Activated CD4-positive, alpha-beta T cell treated with anti-CD3 and anti-CD28 coated beads, Interleukin-2, amount 10 ng/mL, durations not matched to agents 24 days and 14 days (primary cell): ENCODE data around the gene ACAT2. TPM values are rescaled to one million over a fixed set of nuclear protein-coding genes. Genes with fewer than 3 reads are reported as not detected.
A peak's percentile ranks its signal among the peaks of the same experiment; 100 is the strongest.
"Not testable (repeated sequence)": the region's sequence is repeated elsewhere in the genome, so short reads cannot be mapped to it uniquely, and the experiment has no call there.

Source experiments
- DNase-seq: peaks from one replicate; pipeline ENCODE4 v3.0.0; 2022
- H3K27ac Mint-ChIP-seq: one replicate; pipeline ENCODE4 v1.8.0; 2022; ENCODE audit warnings: mild to moderate bottlenecking, mixed read lengths
- H3K27me3 Mint-ChIP-seq: one replicate; pipeline ENCODE4 v1.8.0; 2022; ENCODE audit warnings: mixed read lengths
- H3K36me3 Mint-ChIP-seq: one replicate; pipeline ENCODE4 v1.8.0; 2022; ENCODE audit warnings: low read depth, mild to moderate bottlenecking, mixed read lengths
- H3K4me1 Mint-ChIP-seq: one replicate; pipeline ENCODE4 v1.8.0; 2021; ENCODE audit warnings: mixed read lengths
- H3K4me3 Mint-ChIP-seq: one replicate; pipeline ENCODE4 v1.8.0; 2022; ENCODE audit warnings: mild to moderate bottlenecking, moderate library complexity, mixed read lengths
- H3K9me3 Mint-ChIP-seq: one replicate; pipeline ENCODE4 v1.8.0; 2021; ENCODE audit warnings: mixed read lengths
- intact Hi-C: fragments of 100-400 bp; cut with micrococcal nuclease; formaldehyde crosslinking; loops from one replicate; pipeline ENCODE4 v1.15.1; 2023
- total RNA-seq: library from RNA; stranded (reverse); gene quantifications from 2 replicates; pipeline ENCODE4 v1.2.3, GENCODE V29; 2022

The ACAT2 gene
- total RNA-seq, 1 donor from 2014 or later = 85.3 TPM

GRCh38 chr6:159746759-159747158 is 15.1 kb upstream of the ACAT2 start:
- no peak overlapping the region for H3K4me3 Mint-ChIP-seq
- H3K36me3 Mint-ChIP-seq = peaks cover 65% of the 10 kb centered on the region
- peaks cover 7% of the 10 kb centered on the region for H3K4me1 Mint-ChIP-seq
- H3K9me3 Mint-ChIP-seq = no peaks in the 10 kb centered on the region
- DNase-seq = no peak
- H3K27me3 Mint-ChIP-seq = no peaks in the 10 kb centered on the region
- no peak overlapping the region for H3K27ac Mint-ChIP-seq
- intact Hi-C loops = loop anchor here (2.0 kb wide), 1 partner anchor 18 kb away; no protein-coding TSS in a partner anchor

- H3K4me3 Mint-ChIP-seq, intact Hi-C loops, H3K27me3 Mint-ChIP-seq, DNase-seq, H3K4me1 Mint-ChIP-seq, H3K27ac Mint-ChIP-seq, H3K9me3 Mint-ChIP-seq: not testable (repeated sequence)
- peaks cover 65% of the 10 kb centered on the region for H3K36me3 Mint-ChIP-seq
These were observed 13.7 kb upstream of the ACAT2 start for GRCh38 chr6:159748127-159748526.

GRCh38 chr6:159751448-159751847 is 10.4 kb upstream of the ACAT2 start:
- intact Hi-C loops = loop anchor here (5.0 kb wide), 1 partner anchor 36 kb away; the partner anchor contains the start of gene TCP1
- Mint-ChIP-seq H3K9me3 (no peaks in the 10 kb centered on the region), H3K36me3 (peaks cover 60% of the 10 kb centered on the region), H3K27ac (no peak overlapping the region), H3K4me3 (no peak overlapping the region), H3K4me1 (peaks cover 6% of the 10 kb centered on the region), H3K27me3 (no peaks in the 10 kb centered on the region)
- DNase-seq = no peak

- Mint-ChIP-seq H3K4me1 (peaks cover 9% of the 10 kb centered on the region), H3K4me3 (no peak overlapping the region), H3K27me3 (no peaks in the 10 kb centered on the region), H3K36me3 (peaks cover 65% of the 10 kb centered on the region), H3K27ac (no peak overlapping the region), H3K9me3 (no peaks in the 10 kb centered on the region)
- DNase-seq = no peak
- intact Hi-C loops = loop anchor here (5.0 kb wide), 1 partner anchor 34 kb away; the partner anchor contains the start of gene TCP1
These were observed 8.6 kb upstream of the ACAT2 start for GRCh38 chr6:159753081-159753872.

GRCh38 chr6:159754401-159754800 is 7.4 kb upstream of the ACAT2 start:
- Mint-ChIP-seq H3K27ac (no peak overlapping the region), H3K4me3 (no peak overlapping the region), H3K36me3 (peaks cover 61% of the 10 kb centered on the region), H3K4me1 (peaks cover 13% of the 10 kb centered on the region), H3K27me3 (no peaks in the 10 kb centered on the region), H3K9me3 (no peaks in the 10 kb centered on the region)
- intact Hi-C loops = loop anchor here (5.0 kb wide), 1 partner anchor 33 kb away; the partner anchor contains the start of gene TCP1
- no peak for DNase-seq

- intact Hi-C loops = loop anchor here (5.0 kb wide), 1 partner anchor 32 kb away; the partner anchor contains the start of gene TCP1
- H3K27ac Mint-ChIP-seq = peak overlapping the region; percentile 14
- peaks cover 59% of the 10 kb centered on the region for H3K36me3 Mint-ChIP-seq
- H3K4me1 Mint-ChIP-seq = peaks cover 17% of the 10 kb centered on the region
- DNase-seq = no peak
- no peak overlapping the region for H3K4me3 Mint-ChIP-seq
- no peaks in the 10 kb centered on the region for H3K9me3 Mint-ChIP-seq
- no peaks in the 10 kb centered on the region for H3K27me3 Mint-ChIP-seq
These were observed 6.6 kb upstream of the ACAT2 start for GRCh38 chr6:159754959-159755914.

GRCh38 chr6:159756508-159756907 is 5.3 kb upstream of the ACAT2 start:
- DNase-seq = no peak
- Mint-ChIP-seq H3K27me3 (no peaks in the 10 kb centered on the region), H3K9me3 (no peaks in the 10 kb centered on the region), H3K4me1 (peaks cover 27% of the 10 kb centered on the region), H3K4me3 (no peak overlapping the region), H3K36me3 (peaks cover 57% of the 10 kb centered on the region), H3K27ac (no peak overlapping the region)
- intact Hi-C loops = no loop called here

- Mint-ChIP-seq H3K36me3 (peaks cover 54% of the 10 kb centered on the region), H3K27ac (peak overlapping the region; percentile 17), H3K9me3 (no peaks in the 10 kb centered on the region)
These were observed 3.5 kb upstream of the ACAT2 start for GRCh38 chr6:159758031-159759001.

GRCh38 chr6:159759645-159760044 is 2.2 kb upstream of the ACAT2 start:
- peak overlapping the region; percentile 50 for H3K4me3 Mint-ChIP-seq
- peak overlapping the region; percentile 55 for H3K27ac Mint-ChIP-seq
- intact Hi-C loops = no loop called here
- H3K36me3 Mint-ChIP-seq = peaks cover 52% of the 10 kb centered on the region
- no peaks in the 10 kb centered on the region for H3K9me3 Mint-ChIP-seq
- DNase-seq = no peak
- H3K27me3 Mint-ChIP-seq = no peaks in the 10 kb centered on the region
- peaks cover 31% of the 10 kb centered on the region for H3K4me1 Mint-ChIP-seq

More at GRCh38 chr6:159758031-159759001, 3.5 kb upstream of the ACAT2 start:
- peaks cover 29% of the 10 kb centered on the region for H3K4me1 Mint-ChIP-seq
- intact Hi-C loops = no loop called here
- no peak overlapping the region for H3K4me3 Mint-ChIP-seq
- DNase-seq = no peak
- H3K27me3 Mint-ChIP-seq = no peaks in the 10 kb centered on the region

GRCh38 chr6:159760602-159761057 is 1.2 kb upstream of the ACAT2 start:
- DNase-seq = no peak
- H3K27ac Mint-ChIP-seq = peak overlapping the region; percentile 98
- peaks cover 49% of the 10 kb centered on the region for H3K36me3 Mint-ChIP-seq
- intact Hi-C loops = no loop called here
- H3K4me1 Mint-ChIP-seq = peaks cover 31% of the 10 kb centered on the region
- H3K9me3 Mint-ChIP-seq = no peaks in the 10 kb centered on the region
- no peaks in the 10 kb centered on the region for H3K27me3 Mint-ChIP-seq
- peak overlapping the region; percentile 94 for H3K4me3 Mint-ChIP-seq

- Mint-ChIP-seq H3K27ac (peak overlapping the region; percentile 98), H3K4me1 (peaks cover 35% of the 10 kb centered on the region), H3K4me3 (peak overlapping the region; percentile 94), H3K36me3 (peaks cover 48% of the 10 kb centered on the region), H3K9me3 (no peaks in the 10 kb centered on the region), H3K27me3 (no peaks in the 10 kb centered on the region)
- intact Hi-C loops = no loop called here
- no peak for DNase-seq
These were observed 544 bp upstream of the ACAT2 start for GRCh38 chr6:159761129-159761872.

- no peaks in the 10 kb centered on the region for H3K27me3 Mint-ChIP-seq
These were observed 942 bp downstream of the ACAT2 start for GRCh38 chr6:159762681-159763293.

More at GRCh38 chr6:159762681-159763293, 942 bp downstream of the ACAT2 start:
- intact Hi-C loops = loop anchor here (1.0 kb wide), 3 partner anchors 27 to 71 kb away; partner anchors contain the start of genes TCP1 and WTAP
- H3K9me3 Mint-ChIP-seq = no peaks in the 10 kb centered on the region
- H3K27ac Mint-ChIP-seq = peak overlapping the region; percentile 98
- H3K4me1 Mint-ChIP-seq = peaks cover 43% of the 10 kb centered on the region
- peaks cover 56% of the 10 kb centered on the region for H3K36me3 Mint-ChIP-seq
- DNase-seq = peak; percentile 79
- H3K4me3 Mint-ChIP-seq = peak overlapping the region; percentile 94
